NCI-H2029 treated with DMSO at 0.1 percent for 48 hours (cell line): Measurements from ENCODE around the gene SRCAP.
"Not testable (repeated sequence)": the region's sequence is repeated elsewhere in the genome, so short reads cannot be mapped to it uniquely, and the experiment has no call there.

Experiments used
- DNase-seq: peaks from one replicate; lab custom pipeline; 2025; lab: John Stamatoyannopoulos, UW

Gene SRCAP

DNA sequence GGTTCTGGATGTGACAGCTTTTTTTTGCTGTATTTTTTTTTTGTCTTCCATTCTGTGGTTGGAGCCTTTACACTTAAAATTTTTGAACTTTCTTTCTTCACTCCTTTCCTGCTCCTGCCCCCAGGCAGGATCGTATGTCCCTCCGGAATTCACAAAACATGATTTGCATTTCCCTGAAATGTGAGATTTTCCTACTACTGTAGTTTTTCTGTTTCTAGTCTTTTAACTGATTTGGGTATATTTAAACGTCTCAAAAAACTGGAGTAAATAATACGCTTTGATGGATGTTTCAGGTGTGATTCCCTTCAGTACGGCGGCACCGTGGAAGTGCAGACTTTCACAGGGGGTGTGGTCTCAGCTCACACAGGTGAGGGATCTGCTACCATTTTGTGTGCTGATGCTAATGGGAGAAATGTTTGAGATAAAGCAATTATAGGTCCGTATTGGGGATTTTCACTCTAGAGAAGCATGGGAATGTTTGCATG, 686 bp downstream of the SRCAP start:
- no peak for DNase-seq

DNA sequence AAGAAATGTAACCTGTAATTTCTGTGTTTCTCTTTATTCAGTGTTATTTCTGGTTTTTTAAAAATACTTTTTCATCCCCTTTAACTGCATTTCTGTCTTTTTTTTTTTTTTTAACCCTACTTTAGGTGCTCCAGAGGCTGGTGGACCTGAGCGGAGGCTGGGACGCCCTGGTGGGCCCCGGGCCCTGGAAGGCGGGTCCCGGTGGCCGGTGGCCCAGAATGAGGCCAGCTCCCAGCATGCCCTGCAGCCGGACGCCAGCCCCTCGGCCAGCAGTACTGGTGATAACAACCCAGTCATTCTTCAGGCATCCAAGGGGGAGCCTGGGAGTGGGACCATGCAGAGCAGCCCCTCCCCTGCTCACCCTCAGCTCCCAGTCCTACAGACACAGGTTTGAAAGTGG, 1.5 kb downstream of the SRCAP start:
- no peak for DNase-seq

DNA sequence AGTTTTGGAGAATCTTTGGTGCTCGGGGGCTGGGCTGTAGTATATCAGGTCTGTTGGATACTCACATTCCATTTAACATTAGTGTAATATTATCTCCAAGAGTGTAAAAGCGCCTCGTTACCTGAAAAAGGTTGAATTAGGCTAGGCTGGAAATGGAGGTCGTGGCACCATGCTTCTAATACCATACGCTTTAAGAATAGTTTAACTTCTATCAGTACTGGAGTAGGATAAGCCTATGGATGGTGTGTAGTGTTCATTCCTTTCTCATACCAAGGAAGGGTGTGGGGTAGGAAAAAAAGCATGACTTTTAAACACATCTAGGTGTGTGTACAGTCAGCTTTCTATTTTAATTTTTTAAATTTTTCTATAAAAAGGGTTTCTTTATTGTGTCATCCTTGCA, 2.0 kb downstream of the SRCAP start:
- no peak for DNase-seq

DNA sequence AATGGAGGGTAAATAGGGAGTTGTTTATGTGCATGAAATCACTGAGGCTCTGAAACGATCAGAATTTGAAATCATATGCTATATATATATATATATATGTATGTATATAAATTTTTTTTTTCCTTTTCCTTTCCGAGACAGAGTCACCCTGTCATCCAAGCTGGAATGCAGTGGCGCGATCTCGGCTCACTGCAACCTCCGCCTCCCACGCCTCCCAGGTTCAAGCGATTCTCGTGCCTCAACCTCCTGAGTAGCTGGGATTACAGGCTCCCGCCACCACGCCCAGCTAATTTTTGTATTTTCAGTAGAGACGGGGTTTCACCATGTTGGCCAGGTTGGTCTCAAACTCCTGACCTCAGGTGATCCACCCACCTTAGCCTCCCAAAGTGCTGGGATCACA, 4.1 kb downstream of the SRCAP start:
- not testable (repeated sequence) for DNase-seq

DNA sequence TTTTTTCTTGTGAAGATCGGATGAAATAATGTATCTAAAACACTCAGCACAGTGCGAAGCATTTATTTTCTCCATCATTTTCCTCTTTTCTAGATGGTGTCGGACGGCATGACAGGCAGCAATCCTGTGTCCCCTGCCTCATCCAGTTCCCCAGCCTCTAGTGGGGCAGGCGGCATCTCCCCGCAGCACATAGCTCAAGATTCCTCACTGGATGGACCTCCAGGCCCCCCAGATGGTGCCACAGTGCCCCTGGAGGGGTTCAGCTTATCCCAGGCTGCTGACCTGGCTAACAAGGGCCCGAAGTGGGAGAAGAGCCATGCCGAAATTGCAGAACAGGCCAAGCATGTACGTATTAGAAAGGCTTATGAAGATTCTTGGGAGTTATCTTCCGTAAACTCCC, 5.0 kb downstream of the SRCAP start:
- no peak for DNase-seq

DNA sequence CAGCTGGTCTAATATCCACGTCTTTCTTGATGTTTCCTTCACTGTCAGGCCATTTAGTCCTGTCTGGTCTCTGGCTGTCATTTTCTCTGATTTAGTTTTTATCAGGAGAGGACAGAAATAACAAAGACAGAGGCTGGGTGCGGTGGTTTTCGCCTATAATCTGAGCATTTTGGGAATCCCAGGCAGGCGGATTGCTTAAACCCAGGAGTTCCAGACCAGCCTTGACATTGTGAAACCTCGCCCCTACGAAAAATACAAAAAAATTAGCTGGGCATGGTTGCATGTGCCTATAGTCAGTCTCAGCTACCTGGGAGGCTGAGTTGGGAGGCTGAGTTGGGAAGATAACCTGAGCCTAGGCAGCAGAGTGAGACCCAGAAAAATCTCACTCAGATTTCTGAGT, 7.1 kb downstream of the SRCAP start:
- DNase-seq, result no peak

DNA sequence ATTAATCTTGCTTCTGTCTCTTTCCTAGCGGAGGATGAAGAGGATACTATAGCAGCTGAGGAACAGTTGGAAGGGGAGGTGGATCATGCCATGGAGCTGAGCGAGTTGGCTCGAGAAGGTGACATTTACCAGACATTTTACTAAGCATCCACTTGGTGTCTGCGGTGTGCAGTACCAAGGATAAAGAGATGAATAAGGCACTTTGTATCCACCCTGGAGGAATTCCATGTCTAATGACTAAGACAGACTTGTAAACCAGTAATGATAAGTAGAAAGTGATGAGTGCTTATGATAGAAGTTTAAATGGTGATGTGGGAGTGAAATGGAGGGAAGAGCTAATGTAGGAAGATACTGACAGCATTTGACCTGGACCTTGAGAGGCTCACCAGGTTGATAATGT, 12.0 kb downstream of the SRCAP start:
- DNase-seq, result no peak

DNA sequence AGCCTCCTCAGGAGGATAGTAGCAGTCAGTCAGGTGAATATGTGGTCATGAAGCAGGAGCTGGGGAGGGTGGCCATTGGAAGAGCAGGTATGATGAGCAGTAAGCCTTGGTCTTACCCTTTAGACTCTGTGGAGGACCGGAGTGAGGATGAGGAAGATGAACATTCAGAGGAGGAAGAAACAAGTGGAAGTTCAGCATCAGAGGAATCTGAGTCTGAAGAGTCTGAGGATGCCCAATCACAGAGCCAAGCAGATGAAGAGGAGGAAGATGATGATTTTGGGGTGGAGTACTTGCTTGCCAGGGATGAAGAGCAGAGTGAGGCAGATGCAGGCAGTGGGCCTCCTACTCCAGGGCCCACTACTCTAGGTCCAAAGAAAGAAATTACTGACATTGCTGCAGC, 12.7 kb downstream of the SRCAP start:
- no peak for DNase-seq

DNA sequence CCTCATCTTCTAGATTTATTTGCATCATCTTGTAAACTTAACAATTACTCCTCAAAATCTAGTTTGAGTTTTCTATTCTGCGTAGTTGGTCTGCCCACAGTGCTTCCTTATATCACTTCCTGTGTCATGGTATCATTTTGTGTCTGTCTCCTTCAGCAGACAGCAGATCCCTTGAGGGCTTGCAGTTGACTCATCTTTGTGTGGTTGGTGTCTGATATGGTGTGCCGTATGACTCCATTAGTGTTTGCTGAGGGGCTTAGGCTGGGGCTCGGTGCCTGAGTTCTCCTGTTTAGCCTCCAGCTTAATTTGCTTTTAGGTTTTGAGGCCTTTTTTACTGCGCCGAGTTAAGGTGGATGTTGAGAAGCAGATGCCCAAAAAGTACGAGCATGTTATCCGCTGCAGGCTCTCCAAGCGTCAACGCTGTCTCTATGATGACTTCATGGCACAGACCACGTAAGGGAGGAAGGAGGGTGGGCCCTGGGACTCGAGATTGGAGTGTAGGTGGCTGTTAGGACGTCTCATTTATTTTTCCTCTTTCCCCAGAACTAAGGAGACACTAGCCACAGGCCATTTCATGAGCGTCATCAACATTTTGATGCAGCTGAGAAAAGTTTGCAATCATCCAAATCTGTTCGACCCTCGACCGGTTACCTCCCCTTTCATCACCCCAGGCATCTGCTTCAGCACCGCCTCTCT, 16.9 kb downstream of the SRCAP start:
- no peak for DNase-seq

DNA sequence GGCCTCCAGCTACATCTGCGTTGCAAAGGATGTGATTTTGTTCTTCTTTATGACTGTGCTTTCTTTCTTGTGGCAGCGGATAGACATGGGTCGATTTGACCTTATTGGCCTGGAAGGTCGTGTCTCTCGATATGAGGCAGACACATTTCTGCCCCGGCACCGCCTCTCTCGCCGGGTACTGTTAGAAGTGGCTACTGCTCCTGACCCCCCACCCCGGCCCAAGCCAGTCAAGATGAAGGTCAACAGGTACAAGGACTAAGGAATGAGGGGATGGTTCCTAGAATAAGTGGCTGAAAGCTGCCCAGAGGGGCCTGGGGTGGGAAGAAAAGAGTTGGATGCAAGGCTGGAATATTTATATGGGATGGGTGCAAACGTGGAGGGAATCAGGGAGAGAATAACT, 21.1 kb downstream of the SRCAP start:
- no peak for DNase-seq

DNA sequence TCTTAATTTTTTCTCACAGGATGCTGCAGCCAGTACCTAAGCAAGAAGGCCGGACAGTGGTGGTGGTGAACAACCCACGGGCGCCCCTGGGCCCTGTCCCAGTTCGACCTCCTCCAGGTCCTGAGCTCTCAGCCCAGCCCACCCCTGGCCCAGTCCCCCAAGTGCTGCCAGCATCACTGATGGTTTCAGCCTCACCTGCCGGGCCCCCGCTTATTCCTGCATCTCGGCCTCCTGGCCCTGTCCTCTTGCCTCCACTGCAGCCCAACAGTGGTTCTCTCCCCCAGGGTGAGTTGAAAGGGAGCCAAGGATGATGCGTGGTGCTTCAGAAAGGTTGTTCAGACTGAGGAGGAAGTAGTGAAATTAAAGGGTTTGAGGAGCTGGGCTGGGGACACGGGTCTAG, 21.7 kb downstream of the SRCAP start:
- no peak for DNase-seq

DNA sequence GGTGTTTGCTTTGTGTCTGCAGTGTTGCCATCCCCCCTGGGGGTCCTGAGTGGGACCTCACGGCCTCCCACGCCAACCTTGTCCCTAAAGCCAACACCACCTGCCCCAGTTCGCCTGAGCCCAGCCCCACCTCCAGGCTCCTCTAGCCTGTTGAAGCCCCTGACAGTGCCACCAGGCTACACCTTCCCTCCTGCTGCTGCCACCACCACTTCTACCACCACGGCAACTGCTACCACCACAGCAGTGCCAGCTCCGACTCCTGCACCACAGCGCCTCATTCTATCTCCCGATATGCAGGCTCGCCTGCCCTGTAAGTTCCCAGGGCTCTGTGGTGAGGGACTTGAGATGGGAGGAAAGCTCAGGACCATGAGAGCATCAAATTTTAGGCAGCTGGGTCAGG, 22.2 kb downstream of the SRCAP start:
- no peak for DNase-seq

DNA sequence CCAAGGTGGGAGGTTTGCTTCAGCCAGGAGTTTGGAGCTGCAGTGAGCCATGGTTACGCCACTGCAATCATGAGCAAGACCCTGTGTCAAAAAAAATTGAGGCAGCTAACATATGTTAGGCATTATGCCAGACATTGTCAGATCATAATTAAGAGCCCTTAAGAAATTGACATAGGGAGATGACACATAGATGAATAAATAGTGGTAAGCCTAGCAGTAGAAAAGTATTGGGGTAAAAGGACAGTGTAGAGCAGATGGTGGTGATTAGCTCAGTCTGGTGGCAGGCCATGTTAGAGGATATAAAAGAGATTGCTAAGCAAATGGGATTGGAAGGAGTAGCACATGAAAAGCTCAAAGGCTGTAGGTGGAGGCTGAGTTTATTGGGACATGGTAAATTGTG, 22.6 kb downstream of the SRCAP start:
- DNase-seq, result no peak

DNA sequence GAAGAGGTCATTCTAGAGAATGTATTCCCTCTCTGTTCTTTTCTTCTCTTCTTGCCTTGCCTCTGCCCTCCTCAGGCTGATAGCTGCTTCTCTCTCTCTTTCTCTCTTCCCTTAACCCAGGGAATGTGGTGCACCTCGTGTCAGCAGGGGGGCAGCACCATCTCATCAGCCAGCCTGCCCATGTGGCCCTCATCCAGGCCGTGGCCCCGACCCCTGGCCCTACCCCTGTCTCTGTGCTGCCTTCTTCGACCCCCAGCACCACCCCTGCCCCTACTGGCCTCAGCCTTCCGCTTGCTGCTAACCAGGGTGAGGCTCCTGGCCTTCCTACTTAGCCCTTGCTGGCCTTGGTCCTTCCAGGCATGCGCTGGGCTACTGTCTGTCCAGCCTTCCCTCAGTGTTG, 23.5 kb downstream of the SRCAP start:
- no peak for DNase-seq

DNA sequence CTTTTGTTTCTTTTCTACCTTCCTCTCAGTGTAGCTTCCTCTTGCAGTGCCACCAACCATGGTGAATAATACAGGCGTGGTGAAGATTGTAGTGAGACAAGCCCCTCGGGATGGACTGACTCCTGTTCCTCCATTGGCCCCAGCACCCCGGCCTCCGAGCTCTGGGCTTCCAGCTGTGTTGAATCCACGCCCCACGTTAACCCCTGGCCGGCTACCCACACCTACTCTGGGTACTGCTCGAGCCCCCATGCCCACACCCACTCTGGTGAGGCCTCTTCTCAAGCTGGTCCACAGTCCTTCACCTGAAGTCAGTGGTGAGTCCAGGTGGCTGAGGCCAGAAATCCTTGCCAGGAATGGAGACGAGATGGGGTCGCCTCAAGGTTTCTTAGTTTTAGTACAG, 23.9 kb downstream of the SRCAP start:
- no peak for DNase-seq

DNA sequence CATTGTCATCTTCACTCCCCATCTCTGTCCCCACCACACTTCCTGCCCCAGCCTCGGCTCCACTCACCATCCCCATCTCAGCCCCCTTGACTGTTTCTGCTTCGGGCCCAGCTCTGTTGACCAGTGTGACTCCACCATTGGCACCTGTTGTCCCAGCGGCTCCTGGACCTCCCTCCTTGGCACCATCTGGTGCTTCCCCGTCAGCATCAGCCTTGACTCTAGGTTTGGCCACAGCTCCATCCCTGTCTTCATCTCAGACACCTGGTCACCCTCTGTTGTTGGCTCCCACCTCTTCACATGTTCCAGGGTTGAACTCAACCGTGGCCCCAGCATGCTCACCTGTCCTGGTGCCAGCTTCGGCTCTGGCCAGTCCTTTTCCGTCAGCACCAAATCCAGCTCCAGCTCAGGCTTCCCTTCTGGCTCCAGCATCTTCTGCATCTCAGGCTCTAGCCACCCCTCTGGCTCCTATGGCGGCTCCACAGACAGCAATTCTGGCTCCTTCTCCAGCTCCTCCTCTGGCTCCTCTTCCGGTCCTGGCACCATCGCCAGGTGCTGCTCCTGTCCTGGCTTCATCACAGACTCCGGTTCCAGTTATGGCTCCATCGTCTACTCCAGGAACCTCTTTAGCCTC, 24.9 kb downstream of the SRCAP start:
- no peak for DNase-seq

DNA sequence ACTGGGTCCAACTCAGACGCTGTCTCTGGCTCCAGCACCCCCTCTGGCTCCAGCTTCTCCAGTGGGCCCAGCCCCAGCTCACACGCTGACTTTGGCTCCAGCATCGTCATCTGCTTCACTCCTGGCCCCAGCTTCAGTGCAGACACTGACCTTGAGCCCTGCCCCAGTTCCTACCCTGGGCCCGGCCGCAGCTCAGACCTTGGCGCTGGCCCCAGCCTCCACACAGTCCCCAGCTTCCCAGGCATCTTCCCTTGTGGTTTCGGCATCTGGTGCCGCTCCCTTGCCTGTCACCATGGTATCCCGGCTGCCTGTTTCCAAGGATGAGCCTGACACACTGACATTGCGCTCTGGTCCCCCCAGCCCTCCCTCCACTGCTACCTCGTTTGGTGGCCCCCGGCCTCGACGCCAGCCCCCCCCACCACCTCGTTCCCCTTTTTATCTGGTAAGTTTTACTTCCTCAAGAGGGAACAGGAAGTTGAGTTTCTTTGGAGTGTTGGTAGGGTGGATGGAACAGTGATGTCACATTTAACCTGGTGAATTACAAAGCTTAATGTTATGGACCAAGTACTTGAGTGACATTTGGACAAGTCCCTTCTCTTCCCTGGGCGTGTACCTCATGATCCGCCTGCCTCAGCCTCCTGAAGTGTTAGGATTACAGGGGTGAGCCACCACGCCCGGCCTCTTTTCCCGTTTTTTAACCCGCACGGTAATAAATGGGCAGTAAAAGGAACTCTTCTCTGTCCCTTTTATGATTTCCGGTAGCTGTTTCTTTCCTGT, 25.9 kb downstream of the SRCAP start:
- DNase-seq, result no peak

DNA sequence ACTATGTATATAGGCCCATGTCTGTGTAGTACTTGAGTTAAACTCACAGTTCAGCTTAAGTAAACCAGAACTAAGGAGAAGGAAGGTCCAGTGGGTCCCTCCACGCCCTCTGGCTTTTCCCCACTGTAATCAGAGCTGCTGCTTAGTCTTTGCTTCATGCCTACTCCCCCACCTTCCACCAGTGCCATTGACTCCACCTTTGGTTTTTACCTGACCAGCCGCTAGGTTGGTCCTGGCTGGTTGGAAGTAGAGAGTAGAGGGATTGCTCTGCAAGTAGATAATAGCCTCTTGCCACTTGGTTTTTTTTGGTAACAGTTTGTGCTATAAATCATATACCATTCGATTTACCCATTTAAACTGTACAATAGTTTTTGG, 26.4 kb downstream of the SRCAP start:
- no peak for DNase-seq

DNA sequence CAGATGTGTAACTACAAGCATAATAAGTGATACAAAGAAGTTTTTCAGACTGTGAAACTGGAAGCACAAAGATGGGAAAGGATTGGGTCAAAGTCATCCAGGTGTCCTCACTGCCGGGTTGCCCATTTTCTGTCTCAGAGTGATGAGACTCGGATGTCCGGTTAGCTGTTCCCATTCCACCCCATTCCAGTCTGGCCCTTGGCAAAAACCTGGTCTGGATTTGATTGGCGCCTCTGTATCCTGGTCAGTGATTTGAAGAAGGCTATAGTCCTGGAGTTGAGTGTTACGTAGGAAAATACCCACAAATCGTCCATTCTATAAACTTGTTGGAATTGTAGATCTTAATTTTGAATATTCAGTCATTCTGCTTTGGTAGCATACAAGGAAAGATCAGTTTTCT, 29.4 kb downstream of the SRCAP start:
- no peak for DNase-seq

DNA sequence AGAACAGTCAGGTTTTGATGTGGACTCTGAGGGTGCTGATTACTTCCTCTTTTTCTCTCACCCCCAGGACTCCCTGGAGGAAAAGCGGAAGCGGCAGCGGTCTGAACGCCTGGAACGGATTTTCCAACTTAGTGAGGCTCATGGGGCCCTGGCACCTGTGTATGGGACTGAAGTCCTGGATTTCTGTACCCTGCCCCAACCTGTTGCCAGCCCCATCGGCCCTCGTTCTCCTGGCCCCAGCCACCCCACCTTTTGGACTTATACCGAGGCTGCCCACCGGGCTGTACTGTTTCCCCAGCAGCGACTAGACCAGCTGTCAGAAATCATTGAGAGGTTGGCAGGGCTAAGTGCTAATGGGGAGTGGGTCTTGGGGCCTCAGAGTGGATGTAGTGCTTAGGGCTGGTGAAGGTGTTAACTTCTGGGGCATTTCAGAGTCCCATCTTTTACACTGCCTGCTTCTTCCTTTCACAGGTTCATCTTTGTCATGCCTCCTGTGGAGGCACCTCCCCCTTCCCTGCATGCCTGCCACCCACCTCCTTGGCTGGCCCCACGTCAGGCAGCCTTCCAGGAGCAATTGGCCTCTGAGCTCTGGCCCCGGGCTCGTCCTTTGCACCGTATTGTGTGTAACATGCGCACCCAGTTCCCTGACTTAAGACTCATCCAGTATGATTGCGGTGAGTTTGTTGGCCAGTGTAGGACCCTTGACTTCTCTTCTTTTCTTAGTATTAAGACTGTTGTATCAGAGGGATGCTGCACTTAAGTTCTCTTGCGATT, 30.1 kb downstream of the SRCAP start:
- DNase-seq, result no peak

DNA sequence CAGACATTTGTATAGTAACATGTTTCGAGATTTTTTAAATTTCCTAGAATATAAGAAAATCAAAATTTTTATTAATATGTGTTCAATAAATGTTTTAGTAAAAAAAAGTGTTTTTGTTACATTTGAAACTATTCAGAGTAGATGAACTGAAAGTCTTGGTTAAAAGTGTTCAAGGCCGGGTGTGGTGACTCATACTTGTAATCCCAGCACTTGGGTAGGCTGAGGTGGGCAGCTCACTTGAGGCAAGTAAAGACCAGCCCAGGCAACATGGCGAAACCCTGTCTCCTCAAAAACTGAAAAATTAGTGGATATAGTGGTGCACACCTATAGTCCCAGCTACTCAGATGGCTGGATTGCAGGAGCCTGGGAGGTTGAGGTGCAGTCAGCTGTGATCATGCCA, 32.4 kb downstream of the SRCAP start:
- no peak for DNase-seq

DNA sequence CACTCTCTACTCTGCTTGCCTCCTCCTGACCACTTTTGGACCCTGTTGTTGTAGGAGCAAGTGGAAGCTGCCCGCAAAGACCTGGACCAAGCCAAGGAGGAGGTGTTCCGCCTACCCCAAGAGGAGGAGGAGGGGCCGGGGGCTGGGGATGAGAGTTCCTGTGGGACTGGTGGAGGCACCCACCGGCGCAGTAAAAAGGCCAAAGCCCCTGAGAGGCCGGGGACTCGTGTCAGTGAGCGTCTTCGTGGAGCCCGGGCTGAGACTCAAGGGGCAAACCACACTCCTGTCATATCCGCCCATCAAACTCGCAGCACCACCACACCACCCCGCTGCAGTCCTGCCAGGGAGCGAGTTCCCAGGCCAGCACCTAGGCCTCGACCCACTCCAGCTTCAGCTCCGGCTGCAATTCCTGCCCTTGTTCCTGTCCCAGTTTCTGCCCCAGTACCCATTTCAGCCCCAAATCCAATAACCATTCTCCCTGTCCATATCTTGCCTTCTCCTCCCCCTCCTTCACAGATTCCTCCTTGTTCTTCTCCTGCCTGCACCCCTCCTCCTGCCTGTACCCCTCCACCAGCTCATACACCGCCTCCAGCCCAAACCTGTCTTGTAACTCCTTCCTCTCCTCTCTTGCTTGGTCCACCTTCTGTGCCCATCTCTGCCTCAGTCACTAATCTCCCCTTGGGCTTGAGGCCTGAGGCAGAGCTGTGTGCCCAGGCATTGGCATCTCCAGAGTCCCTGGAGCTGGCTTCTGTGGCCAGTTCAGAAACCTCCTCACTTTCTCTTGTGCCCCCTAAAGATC, 38.2 kb downstream of the SRCAP start:
- DNase-seq, result no peak
